ENCODE measurements around the gene TPSG1.

Gene TPSG1

DNA sequence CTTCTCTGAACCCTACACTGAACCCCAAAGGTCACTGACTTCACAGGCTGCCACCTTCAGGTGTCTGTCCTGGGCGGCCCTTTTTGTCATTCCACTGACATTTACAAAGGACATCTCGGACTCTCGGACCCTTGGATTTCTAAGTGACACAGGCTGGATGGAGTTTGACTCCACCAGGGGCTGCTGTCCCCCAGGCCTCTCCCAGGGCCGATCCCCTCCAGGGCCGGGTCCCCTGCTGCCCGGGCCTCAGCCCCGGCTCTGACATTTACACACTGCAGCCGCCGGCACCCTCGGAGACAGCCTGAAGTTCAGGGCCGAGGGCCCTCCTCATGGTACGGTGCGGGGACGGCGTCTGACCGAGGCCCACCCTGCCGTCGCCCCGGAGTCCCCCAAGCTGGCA lies 48.0 kb downstream of the TPSG1 start:
- no peak overlapping the region for H3K4me3 ChIP-seq (ENCODE audit: low read depth, low read length)
- peaks cover 14% of the 10 kb centered on the region for H3K4me1 ChIP-seq
- H3K9me3 ChIP-seq (ENCODE audit: control insufficient read depth, low read length) = no peaks in the 10 kb centered on the region
- TF ChIP-seq, protein P1, sequence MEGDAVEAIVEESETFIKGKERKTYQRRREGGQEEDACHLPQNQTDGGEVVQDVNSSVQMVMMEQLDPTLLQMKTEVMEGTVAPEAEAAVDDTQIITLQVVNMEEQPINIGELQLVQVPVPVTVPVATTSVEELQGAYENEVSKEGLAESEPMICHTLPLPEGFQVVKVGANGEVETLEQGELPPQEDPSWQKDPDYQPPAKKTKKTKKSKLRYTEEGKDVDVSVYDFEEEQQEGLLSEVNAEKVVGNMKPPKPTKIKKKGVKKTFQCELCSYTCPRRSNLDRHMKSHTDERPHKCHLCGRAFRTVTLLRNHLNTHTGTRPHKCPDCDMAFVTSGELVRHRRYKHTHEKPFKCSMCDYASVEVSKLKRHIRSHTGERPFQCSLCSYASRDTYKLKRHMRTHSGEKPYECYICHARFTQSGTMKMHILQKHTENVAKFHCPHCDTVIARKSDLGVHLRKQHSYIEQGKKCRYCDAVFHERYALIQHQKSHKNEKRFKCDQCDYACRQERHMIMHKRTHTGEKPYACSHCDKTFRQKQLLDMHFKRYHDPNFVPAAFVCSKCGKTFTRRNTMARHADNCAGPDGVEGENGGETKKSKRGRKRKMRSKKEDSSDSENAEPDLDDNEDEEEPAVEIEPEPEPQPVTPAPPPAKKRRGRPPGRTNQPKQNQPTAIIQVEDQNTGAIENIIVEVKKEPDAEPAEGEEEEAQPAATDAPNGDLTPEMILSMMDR (IDR thresholded peaks at IDR 0.05) = no peak
- H3K4me2 ChIP-seq (ENCODE audit: low read length) = no peak overlapping the region
- peaks cover 19% of the 10 kb centered on the region for H3K79me2 ChIP-seq
- no peaks in the 10 kb centered on the region for H3K27me3 ChIP-seq (ENCODE audit: control insufficient read depth, insufficient read depth, low read length)
- H3K9ac ChIP-seq = no peak overlapping the region
- no peak overlapping the region for H2AFZ ChIP-seq
- H3K36me3 ChIP-seq (ENCODE audit: control insufficient read depth, insufficient read depth, low read length) = no peaks in the 10 kb centered on the region
- no peak overlapping the region for H3K27ac ChIP-seq

DNA sequence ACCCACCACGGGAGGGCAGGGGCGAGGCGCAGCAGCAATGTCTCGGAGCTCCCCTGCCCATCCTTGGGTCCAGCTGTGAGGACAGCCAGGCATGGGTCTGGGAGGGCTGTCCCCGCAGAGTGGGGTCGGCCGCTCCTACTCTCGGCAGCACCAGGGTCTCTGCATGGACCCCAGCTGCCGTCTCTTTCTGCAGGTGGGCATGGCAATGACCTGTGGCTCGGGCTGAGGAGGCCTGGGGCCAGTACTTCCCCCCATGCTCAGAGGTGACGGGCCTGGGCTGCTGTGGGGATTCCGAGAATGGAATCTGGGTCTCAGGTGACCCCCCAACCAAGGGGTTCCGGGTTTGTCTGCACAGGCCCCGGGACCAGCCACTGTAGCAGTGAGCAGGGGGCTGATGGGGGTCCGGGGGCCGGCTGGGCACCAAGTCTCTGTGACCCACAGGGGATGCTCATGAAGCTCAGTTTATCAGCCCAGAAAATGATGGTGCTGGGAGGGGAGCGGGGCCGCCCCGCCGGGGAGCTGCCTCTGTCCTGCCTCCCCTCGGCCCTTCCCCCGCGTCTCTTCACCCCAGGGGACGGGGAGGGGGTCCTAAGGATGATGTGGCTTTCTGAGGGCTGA lies 48.7 kb downstream of the TPSG1 start:
- H3K79me2 ChIP-seq = peaks cover 24% of the 10 kb centered on the region
- TF ChIP-seq, protein P1 (IDR thresholded peaks at IDR 0.05) = no peak
- no peak overlapping the region for H3K27ac ChIP-seq
- no peak overlapping the region for H2AFZ ChIP-seq
- no peaks in the 10 kb centered on the region for H3K27me3 ChIP-seq (ENCODE audit: control insufficient read depth, insufficient read depth, low read length)
- H3K4me1 ChIP-seq = peaks cover 7% of the 10 kb centered on the region
- H3K9me3 ChIP-seq (ENCODE audit: control insufficient read depth, low read length) = no peaks in the 10 kb centered on the region
- H3K4me2 ChIP-seq (ENCODE audit: low read length) = no peak overlapping the region
- no peaks in the 10 kb centered on the region for H3K36me3 ChIP-seq (ENCODE audit: control insufficient read depth, insufficient read depth, low read length)
- no peak overlapping the region for H3K4me3 ChIP-seq (ENCODE audit: low read depth, low read length)
- no peak overlapping the region for H3K9ac ChIP-seq

DNA sequence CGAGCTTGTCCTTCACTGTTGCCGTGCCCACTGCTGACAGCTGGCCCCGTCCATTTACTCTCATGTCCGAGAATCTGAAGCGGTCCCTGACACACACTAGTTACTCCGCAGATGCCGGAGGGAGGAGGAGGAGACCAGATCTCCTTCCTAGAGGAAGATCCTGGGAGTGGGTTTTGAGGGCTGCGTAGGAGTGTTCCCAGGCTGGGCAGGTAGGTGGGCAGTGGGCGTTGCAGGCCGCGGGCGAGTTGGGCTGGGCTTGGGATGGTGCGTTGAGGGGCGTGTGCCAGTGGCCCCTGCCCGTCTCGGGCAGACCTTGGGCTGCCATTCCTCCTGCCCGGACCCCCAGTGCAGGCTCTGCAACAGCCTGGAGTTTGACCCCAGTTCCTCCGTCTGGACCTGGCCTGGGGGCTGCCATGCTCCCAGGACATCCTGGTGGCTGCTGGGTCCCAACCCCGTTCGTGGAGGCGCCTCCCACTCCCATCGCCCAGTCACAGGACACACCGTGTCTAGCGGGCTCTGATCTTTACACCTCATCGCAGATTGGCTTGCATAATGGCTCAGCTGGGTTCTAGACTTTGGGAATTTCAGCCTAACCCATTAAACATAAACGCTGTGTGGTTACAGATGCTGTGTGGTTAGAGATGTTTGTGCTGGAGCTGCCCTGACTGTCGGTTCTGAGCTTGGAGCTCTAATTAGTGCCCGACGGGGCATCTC lies 49.3 kb downstream of the TPSG1 start:
- H3K79me2 ChIP-seq = peaks cover 27% of the 10 kb centered on the region
- no peak overlapping the region for H3K27ac ChIP-seq
- no peak overlapping the region for H3K4me2 ChIP-seq (ENCODE audit: low read length)
- no peaks in the 10 kb centered on the region for H3K9me3 ChIP-seq (ENCODE audit: control insufficient read depth, low read length)
- H3K4me3 ChIP-seq (ENCODE audit: low read depth, low read length) = no peak overlapping the region
- H3K36me3 ChIP-seq (ENCODE audit: control insufficient read depth, insufficient read depth, low read length) = no peaks in the 10 kb centered on the region
- TF ChIP-seq, protein P1 (IDR thresholded peaks at IDR 0.05) = no peak
- peaks cover under 1% of the 10 kb centered on the region for H3K4me1 ChIP-seq
- no peak overlapping the region for H2AFZ ChIP-seq
- no peaks in the 10 kb centered on the region for H3K27me3 ChIP-seq (ENCODE audit: control insufficient read depth, insufficient read depth, low read length)
- no peak overlapping the region for H3K9ac ChIP-seq

DNA sequence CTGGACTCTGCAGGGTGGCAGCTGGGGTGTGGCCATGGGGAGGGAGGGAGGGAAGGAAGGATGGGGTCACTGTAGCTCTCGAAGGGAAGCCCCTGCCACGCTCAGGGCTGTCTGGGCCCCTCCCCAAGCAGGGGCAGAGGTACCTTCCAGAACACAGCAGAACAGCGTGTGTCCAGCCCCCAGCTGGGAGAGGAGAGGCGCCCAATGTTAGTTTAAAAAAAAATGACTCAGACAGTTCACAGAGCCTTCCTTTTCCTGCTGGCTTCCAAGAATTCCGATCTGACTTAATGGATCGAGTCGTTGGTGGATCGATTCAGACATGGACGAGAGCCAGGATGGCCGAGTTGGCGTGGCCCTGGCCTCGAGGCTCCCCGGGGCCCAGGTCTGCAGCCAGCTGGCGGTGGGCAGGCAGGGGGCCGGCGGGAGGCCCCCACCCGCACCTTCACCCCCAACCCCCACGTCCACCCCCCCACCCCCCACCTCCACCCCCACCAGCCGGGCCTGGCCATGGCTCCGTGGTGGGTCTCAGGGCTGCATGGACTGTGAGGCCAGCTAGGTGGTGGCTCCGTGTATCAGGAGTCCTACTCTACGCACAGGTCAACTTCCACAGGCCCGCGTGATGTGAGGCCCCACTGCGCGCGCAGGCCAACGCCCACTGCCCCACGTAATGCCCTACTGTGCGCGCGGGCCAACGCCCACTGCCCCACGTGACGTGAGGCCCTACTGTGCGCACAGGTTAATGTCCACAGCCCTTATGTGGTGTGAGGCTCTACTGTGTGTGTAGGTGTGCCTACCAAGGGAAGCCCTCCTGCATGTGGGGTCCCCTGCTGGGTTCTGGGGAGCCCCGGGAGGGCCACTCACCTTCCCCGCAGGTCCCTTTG lies 50.4 kb downstream of the TPSG1 start:
- H3K9me3 ChIP-seq (ENCODE audit: control insufficient read depth, low read length) = no peaks in the 10 kb centered on the region
- no peaks in the 10 kb centered on the region for H3K36me3 ChIP-seq (ENCODE audit: control insufficient read depth, insufficient read depth, low read length)
- H3K4me2 ChIP-seq (ENCODE audit: low read length) = no peak overlapping the region
- H3K79me2 ChIP-seq = peaks cover 37% of the 10 kb centered on the region
- H2AFZ ChIP-seq = no peak overlapping the region
- no peak overlapping the region for H3K4me3 ChIP-seq (ENCODE audit: low read depth, low read length)
- H3K27ac ChIP-seq = no peak overlapping the region
- H3K27me3 ChIP-seq (ENCODE audit: control insufficient read depth, insufficient read depth, low read length) = no peaks in the 10 kb centered on the region
- TF ChIP-seq, protein P1 (IDR thresholded peaks at IDR 0.05) = no peak
- H3K4me1 ChIP-seq = no peaks in the 10 kb centered on the region
- no peak overlapping the region for H3K9ac ChIP-seq
